GM15510 (cell line): ENCODE results near the gene NFIA.

Experiments used
- POLR2A ChIP-seq: IDR thresholded peaks from 3 replicates; pipeline ENCODE4 v1.6.1; 2011; ENCODE audit warnings: borderline replicate concordance; ENCODE audit not compliant: insufficient read length; ENCODE audit errors: extremely low read depth

NFIA gene

DNA sequence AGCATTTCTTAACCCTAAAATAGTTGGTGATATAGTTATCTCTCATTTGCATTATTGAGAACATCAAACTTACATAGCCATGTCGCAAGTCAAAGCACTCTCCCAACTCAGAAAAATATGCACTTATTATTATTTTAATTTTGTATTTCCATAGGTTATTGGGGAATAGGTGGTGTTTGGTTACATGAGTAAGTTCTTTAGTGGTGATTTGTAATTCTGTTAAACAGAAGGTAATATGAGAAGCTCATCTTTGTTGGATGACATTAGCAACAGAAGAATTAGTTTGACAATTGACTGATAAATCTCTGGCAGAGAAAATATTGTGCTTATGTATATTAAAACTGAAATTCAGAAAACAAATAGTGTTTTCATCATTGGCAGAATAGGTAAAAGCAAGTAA, 154.8 kb downstream of the NFIA start:
- TF ChIP-seq POLR2A: no peak

DNA sequence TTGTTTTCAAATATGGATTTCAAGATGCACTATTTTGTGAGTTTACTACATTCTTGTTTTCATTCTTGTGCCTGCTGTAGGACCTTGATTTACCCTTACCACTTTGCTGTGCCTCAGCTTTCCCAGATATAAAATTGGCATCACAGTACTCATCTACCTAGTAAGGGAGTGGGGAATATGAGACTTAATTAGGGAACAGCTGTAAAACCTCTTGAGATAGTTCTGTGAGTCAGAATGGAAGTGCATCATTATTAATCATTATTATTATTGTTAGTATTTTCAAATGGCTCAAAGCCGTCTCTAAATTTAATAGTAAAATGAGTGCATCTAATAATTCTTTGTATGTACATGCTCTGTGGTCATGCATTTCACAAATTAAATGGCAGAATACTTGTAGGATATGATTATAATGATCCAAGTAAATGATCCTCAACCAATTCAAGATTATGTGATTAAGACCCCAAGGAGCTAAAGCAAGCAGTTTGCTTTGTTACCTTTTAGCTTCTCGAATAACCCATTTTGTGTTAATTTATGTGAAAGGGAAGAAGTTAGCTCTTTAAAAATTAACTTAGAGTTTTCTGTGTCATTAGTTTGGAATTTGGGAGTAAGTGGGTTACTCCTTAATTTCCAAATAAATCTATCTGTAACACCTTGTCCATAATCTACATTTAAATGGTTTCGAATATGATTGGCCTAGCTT, 155.4 kb downstream of the NFIA start:
- TF ChIP-seq POLR2A: no peak

DNA sequence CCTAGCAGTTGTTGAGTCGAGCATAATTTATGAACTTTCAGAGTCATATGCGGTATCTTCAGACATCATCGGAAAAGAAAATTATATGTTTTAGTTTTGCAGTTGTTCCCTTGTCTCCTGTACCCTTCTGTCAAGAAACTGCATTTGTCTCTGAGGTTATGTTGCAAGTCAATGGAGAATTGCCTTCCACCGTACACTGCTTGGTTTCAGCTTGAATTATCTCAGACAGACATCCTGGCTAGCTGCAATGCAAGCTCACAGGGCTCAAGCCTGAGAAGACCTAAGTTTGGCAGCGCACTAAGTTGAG, 156.0 kb downstream of the NFIA start:
- TF ChIP-seq POLR2A: no peak

DNA sequence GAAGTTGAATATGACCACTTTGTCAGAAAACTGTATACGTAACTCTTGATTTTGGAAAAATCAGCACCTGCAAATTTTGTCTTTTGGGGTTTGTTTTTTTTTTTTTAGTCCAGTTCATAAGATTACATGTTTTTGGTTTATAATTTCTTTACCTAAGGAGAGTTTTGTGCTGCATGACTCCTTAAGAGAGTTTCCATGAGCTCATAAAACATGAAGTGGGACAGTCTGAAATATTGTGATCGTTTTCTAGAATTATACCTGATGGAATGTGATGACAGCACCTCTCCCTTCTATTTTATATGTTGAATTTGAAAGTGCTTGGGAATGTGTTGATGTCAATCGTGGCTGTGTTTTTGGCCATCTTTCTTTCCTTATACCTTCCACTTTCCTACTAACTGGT, 158.5 kb downstream of the NFIA start:
- TF ChIP-seq POLR2A: no peak

DNA sequence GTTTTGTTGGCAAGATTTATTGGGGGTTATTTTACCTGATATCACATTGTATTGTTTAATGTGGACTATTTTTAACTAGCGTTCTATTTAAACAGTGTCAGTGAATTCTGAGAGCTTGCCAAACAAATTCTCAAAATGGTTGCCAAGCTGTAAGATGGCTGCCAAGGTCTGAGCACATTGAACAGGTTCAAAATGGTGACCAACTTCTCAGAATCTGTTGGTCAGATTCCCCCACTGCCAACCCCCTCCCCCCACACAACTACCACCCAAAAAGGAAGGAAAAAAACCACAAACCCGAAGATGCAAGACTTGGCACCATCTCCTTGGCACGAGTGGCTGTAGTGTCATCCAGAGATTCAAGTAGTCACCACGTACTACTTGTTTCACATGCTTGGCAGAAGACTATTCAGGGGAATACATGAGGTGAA, 159.1 kb downstream of the NFIA start:
- no peak for TF ChIP-seq POLR2A

DNA sequence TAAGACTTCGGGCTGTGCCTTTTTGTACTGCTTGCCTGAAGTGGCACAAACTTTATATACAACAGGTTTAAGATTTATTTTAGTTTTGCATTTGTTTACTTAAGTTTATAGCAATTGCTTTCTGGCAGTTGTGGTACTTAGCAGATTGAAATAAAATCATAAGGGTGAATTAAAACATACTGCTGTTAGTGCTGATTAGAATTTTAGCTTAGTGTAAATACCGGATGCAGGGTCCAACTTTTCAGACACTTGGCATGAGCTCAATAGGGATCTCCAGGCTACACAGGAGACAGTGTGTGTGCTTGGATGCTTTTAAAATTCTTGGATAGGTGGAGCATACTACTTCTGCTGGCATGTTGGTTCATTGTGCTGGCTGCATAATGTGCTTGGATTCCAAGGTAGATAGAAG, 159.6 kb downstream of the NFIA start:
- no peak for TF ChIP-seq POLR2A

DNA sequence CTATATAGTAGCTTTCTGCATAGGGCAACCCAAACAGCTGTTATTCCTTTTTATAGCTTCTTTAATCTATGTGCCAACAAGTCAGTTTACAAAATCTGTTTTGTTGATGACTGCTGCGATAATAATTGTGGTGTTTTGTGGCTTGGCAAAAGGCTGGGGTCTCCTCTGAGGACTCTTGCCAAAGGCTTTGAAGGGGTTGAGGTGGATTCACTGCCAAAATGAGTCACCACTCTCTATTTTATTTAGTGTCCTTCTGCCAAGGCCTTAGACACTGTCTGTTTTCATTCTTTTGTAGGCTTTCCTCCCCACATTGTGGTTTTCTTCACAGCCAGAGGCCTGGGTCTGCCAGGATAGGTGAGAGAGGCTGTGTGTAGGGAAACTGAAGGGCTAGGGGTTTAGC, 161.8 kb downstream of the NFIA start:
- no peak for TF ChIP-seq POLR2A

DNA sequence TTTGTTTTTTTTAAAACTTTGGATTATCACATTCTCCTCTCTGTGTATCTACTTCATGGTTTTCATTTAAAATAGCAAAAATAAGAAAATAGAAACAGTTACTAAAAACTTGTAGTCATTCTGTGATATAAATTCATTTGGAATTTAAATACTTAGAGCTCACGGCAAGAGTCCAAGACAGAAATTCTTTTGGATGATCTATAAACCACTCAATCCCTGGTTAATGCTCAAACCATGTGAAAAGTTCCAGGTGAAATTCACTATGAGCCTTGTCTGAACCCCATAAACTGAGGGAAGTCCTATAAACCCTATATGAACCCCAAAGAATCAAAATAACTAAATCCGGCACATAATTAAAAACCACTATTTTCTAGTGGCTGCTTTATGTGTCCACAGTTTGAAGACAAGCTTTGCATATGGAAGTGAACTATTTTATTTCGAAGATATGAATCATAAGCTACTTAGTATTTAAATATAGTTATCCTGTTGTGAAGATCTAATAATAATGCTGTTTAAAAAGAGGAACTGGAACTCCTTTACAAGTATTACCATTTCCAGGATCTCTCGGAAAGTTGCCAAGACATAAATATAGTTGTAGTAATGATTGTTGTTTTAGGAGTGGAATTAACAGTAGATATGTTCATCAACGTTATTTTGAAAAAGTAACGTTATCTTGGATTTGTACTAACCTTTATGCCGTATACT, 163.5 kb downstream of the NFIA start:
- no peak for TF ChIP-seq POLR2A

DNA sequence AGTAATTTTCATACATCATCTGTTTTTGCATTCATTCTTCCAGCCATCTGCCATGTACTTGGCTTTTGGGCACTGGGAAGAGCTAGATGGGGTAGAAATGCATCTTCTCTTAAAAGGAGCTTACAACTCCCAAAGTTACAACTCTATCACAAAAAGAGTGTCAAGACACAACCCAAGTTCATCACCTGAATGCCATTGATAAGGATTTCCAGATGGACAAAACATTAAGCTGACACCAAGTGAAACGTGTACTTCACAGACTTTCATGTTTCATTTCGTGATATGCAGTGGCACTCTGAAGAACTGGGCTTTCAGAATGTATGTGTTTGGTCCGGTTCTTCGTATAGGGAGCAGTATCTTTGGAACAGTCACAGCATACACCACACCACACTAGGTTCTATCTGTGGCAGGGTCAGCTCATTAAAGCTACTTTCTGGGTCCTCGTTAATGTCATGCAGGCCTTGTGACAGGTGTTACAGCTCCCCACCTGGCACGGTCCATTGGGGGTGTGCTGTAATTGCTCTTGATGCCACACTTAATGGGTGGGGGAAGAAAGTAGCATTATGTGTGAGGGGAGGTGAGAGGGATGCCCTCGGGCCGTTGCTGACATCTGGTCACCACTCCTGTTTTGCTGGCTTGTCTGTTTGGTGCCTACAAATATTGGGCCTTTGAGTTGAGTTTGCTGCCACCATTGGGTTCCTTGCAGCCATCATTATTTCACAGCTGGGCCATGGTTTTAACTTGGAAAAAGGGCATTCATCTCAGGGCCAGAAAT, 164.9 kb downstream of the NFIA start:
- no peak for TF ChIP-seq POLR2A

DNA sequence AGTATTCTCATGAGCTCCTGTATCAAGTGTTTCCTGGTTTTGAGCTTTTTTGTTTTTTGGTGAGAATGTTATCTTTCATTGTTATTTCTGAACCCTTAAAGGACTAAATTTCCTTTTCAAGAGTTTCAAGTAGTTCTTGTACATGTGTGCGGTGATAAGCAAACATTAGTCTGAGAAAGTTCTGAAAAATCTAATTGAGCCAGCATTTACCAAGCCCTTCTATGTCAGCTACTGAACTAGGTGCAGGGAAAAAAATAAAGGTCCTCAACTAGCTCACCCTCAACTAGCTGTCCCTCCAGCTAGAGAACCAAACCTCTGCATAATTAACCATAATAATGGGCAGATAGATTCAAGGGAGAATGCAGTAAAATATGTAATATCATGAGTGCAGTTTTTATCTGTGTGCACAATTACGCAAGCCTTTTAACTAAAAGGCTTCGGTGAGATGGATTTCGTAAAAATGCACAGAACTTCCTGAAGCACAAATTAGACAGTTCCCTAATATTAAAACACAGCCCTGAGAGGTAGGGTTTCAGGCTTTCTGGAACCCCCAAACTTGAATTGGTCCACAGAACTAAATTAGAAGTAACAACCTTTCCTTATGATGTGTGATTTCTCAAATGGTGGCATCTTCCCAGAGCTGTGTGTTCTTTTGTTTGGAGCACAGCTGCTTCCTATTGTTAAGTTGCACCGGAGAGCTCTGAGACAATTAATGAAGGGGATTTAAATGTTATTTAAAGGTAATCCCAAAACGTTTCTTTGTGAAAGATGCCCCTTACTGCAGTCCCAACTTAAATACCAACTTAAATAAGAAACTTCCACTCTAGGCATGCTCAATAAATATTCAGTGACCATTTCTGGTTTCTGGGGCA, 165.8 kb downstream of the NFIA start:
- no peak for TF ChIP-seq POLR2A

DNA sequence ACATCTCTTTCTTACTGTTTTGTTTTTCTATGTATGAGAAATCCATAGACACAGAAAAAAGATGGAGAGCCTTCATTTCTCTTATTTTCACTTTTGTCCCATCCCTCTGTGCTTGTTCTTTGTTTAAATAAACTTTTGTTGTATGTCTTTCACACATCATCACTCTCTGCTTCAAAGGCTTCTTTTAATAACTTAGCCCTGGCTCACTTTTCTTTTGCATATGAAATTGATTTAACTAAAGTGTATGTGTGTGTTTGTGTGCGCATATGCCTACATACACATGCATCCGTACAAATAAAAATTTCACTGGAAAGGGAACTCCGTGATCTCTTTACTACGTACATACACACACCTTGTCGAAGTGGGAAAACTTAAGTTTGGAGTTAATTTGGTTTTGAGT, 168.6 kb downstream of the NFIA start:
- no peak for TF ChIP-seq POLR2A

DNA sequence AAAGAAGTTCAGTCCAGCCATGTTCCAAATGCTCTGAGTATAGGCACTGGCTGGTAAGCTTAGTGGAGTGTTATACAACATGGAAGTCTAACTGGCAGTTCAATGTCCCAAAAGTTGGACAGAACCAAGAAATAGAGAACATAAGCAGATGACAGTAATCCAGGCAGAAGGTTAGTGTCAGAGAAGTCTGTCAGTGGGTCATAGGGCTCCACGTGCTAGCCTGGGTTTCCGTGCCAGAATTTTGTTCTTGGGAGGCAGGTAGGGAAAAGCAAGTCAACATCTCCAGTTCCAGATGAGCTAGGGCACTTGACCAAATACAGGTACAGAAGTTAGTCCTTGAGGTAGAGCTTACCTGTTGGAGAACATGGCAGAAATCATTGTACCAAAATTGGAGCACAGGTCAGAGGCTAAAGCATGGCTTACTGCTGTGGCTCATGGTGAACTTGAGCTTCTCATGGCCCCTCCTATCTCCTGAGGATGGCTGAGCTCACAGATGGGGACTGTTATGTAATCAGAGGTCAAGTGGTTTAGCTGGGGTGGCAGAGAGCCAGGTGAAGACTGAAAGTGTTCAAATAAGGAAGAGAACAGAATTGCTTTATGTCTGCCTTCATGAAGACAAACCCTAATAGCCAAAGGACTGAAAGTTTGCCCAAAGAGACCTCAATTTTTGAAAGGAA, 170.8 kb downstream of the NFIA start:
- no peak for TF ChIP-seq POLR2A

DNA sequence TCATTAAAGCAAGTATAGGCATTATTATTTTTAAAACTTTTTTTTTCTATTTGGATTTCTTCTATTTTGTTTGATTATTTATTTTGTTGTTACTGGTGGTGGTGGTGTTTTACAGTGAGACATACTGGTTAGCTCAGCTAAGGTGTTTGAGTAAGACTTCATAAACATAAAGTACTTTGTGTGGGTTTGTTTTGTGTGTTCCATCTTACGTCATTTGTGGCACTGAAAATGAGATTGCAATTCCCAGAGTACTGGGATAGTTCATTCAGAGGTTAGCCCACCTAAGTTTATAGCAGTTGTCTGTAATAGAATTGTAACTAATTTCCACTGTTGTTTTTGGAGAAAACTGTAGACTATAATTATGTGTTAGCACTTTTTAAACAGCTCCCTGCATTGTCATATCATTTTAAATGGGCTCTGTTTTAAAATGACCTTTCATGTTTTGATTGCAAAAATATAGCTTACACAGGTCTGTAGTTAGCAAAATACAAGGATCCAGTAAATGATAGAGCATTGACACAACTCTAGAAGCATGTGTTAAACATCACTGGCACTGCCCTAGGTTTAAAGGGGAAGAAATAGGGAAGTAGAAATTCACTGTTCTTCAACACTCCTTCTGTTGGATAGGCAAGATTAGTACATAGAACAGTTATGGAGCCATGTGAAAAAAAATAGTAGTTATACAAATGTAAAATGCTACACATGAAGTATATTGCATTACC, 171.7 kb downstream of the NFIA start:
- no peak for TF ChIP-seq POLR2A
